Activated naive CD8-positive, alpha-beta T cell (primary cell): ENCODE data around the gene DCUN1D5.
"Not testable (repeated sequence)": the region's sequence is repeated elsewhere in the genome, so short reads cannot be mapped to it uniquely, and the experiment has no call there.

Experiments
- H3K27ac Mint-ChIP-seq: one replicate; pipeline ENCODE4 v1.8.0; 2021; ENCODE audit warnings: mixed read lengths
- H3K27me3 Mint-ChIP-seq: one replicate; pipeline ENCODE4 v1.8.0; 2021; ENCODE audit warnings: mixed read lengths
- H3K36me3 Mint-ChIP-seq: one replicate; pipeline ENCODE4 v1.8.0; 2021; ENCODE audit warnings: mixed read lengths
- H3K4me1 Mint-ChIP-seq: one replicate; pipeline ENCODE4 v1.8.0; 2021; ENCODE audit warnings: low read depth, mixed read lengths
- H3K4me3 Mint-ChIP-seq: one replicate; pipeline ENCODE4 v1.8.0; 2021; ENCODE audit warnings: mild to moderate bottlenecking, mixed read lengths
- H3K9me3 Mint-ChIP-seq: one replicate; pipeline ENCODE4 v1.8.0; 2021; ENCODE audit warnings: low read depth, mixed read lengths

Gene DCUN1D5

GRCh38 chr11:103035791-103036434 is 56.0 kb downstream of the DCUN1D5 start:
- Mint-ChIP-seq H3K27ac (peak overlapping the region; percentile 85), H3K9me3 (no peaks in the 10 kb centered on the region), H3K27me3 (peaks cover 1% of the 10 kb centered on the region), H3K4me3 (peak overlapping the region; percentile 24), H3K36me3 (peaks cover 3% of the 10 kb centered on the region), H3K4me1 (peaks cover 20% of the 10 kb centered on the region)

- H3K4me3 Mint-ChIP-seq, result no peak overlapping the region
- no peak overlapping the region for H3K27ac Mint-ChIP-seq
- H3K27me3 Mint-ChIP-seq, result peaks cover 1% of the 10 kb centered on the region
- peaks cover 3% of the 10 kb centered on the region for H3K36me3 Mint-ChIP-seq
- H3K9me3 Mint-ChIP-seq, result no peaks in the 10 kb centered on the region
- H3K4me1 Mint-ChIP-seq, result peaks cover 20% of the 10 kb centered on the region
Measured at GRCh38 chr11:103035216-103035615, 56.7 kb downstream of the DCUN1D5 start.

GRCh38 chr11:103031834-103032233 is 60.1 kb downstream of the DCUN1D5 start:
- peaks cover 28% of the 10 kb centered on the region for H3K4me1 Mint-ChIP-seq
- H3K4me3 Mint-ChIP-seq, result no peak overlapping the region
- peaks cover 3% of the 10 kb centered on the region for H3K36me3 Mint-ChIP-seq
- H3K27ac Mint-ChIP-seq, result no peak overlapping the region
- H3K9me3 Mint-ChIP-seq, result no peaks in the 10 kb centered on the region
- peaks cover 7% of the 10 kb centered on the region for H3K27me3 Mint-ChIP-seq

- Mint-ChIP-seq H3K36me3 (peaks cover 3% of the 10 kb centered on the region), H3K4me3 (no peak overlapping the region), H3K4me1 (peaks cover 11% of the 10 kb centered on the region), H3K9me3 (no peaks in the 10 kb centered on the region), H3K27ac (no peak overlapping the region), H3K27me3 (peaks cover 7% of the 10 kb centered on the region)
Measured at GRCh38 chr11:103029401-103029800, 62.6 kb downstream of the DCUN1D5 start.

- not testable (repeated sequence) for H3K4me3 Mint-ChIP-seq, H3K9me3 Mint-ChIP-seq, H3K27ac Mint-ChIP-seq, H3K36me3 Mint-ChIP-seq, H3K27me3 Mint-ChIP-seq
- peaks cover 11% of the 10 kb centered on the region for H3K4me1 Mint-ChIP-seq
Measured at GRCh38 chr11:103028304-103029020, 63.5 kb downstream of the DCUN1D5 start.

GRCh38 chr11:103024086-103024485 is 67.9 kb downstream of the DCUN1D5 start:
- H3K36me3 Mint-ChIP-seq, result no peaks in the 10 kb centered on the region
- H3K4me3 Mint-ChIP-seq, result no peak overlapping the region
- H3K27ac Mint-ChIP-seq, result no peak overlapping the region
- no peaks in the 10 kb centered on the region for H3K9me3 Mint-ChIP-seq
- H3K4me1 Mint-ChIP-seq, result peaks cover 8% of the 10 kb centered on the region
- H3K27me3 Mint-ChIP-seq, result peaks cover 8% of the 10 kb centered on the region

- Mint-ChIP-seq H3K4me1 (no peaks in the 10 kb centered on the region), H3K36me3 (no peaks in the 10 kb centered on the region), H3K9me3 (peaks cover 3% of the 10 kb centered on the region), H3K27ac (no peak overlapping the region), H3K4me3 (no peak overlapping the region), H3K27me3 (peaks cover 18% of the 10 kb centered on the region)
Measured at GRCh38 chr11:103016031-103016430, 75.9 kb downstream of the DCUN1D5 start.

GRCh38 chr11:103013421-103013820 is 78.5 kb downstream of the DCUN1D5 start:
- Mint-ChIP-seq H3K27me3 (peaks cover 12% of the 10 kb centered on the region), H3K4me1 (no peaks in the 10 kb centered on the region), H3K27ac (no peak overlapping the region), H3K36me3 (peaks cover 3% of the 10 kb centered on the region), H3K9me3 (peaks cover 16% of the 10 kb centered on the region), H3K4me3 (no peak overlapping the region)
